Endothelial cell (in vitro differentiated cells): Measurements from ENCODE around the gene ZC2HC1C. TPM values are rescaled to one million over a fixed set of nuclear protein-coding genes. Genes with fewer than 3 reads are reported as not detected.
A peak's percentile ranks its signal among the peaks of the same experiment; 100 is the strongest.

ENCODE experiments used
- DNase-seq: peaks from one replicate; pipeline ENCODE4 v3.0.0; 2021; ENCODE audit warnings: low spot score
- H3K27ac Mint-ChIP-seq: one replicate; pipeline ENCODE4 v1.8.0; 2021; ENCODE audit warnings: mixed read lengths, inconsistent platforms; ENCODE audit not compliant: unreplicated experiment
- H3K27me3 Mint-ChIP-seq: one replicate; pipeline ENCODE4 v1.8.0; 2021; ENCODE audit warnings: mild to moderate bottlenecking, moderate library complexity, mixed read lengths, inconsistent platforms; ENCODE audit not compliant: unreplicated experiment
- H3K36me3 Mint-ChIP-seq: one replicate; pipeline ENCODE4 v1.8.0; 2021; ENCODE audit warnings: mild to moderate bottlenecking, low read depth, mixed read lengths, inconsistent platforms; ENCODE audit not compliant: unreplicated experiment
- H3K4me1 Mint-ChIP-seq: one replicate; pipeline ENCODE4 v1.8.0; 2021; ENCODE audit warnings: mild to moderate bottlenecking, mixed read lengths, inconsistent platforms; ENCODE audit not compliant: unreplicated experiment
- H3K4me3 Mint-ChIP-seq: one replicate; pipeline ENCODE4 v1.8.0; 2021; ENCODE audit warnings: mild to moderate bottlenecking, mixed read lengths, inconsistent platforms; ENCODE audit not compliant: unreplicated experiment
- H3K9me3 Mint-ChIP-seq: one replicate; pipeline ENCODE4 v1.8.0; 2021; ENCODE audit warnings: mixed read lengths, inconsistent platforms; ENCODE audit not compliant: unreplicated experiment
- total RNA-seq: library from RNA; stranded (reverse); fragmentation: NEBNext Ultra II Directional; extraction: Animal tissue kit (Norgen Biotek cat#: 25700); gene quantifications from one replicate; pipeline ENCODE4 v1.2.1, GENCODE V29; 2021; ENCODE audit not compliant: unreplicated experiment
- TF ChIP-seq, protein P1 (sequence below): fragments of 200-600 bp; sonication (generic); IDR thresholded peaks from one replicate; pipeline ENCODE4 v1.5.0; 2021; ENCODE audit warnings: antibody characterized with exemption; ENCODE audit not compliant: unreplicated experiment

The ZC2HC1C gene
- total RNA-seq, 1 donor from 2014 or later = 1.6 TPM

DNA sequence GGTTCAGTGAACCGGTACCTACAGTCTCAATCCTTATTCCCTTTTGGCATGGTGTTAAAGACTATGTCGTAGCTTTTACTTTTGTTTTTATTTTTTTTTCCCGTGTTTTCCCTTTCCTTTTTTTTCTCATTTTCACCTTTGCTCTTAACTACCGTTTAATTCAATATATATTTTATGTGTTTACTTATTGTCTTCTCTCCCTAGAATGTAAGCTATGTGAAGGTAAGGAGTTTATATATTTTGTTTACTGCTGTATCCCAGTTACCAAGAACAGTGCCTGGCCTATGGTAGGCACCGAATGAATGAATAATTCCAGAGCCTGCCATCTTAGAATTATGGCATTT is 17.9 kb upstream of the ZC2HC1C start:
- peak overlapping the region; percentile 88 for H3K27ac Mint-ChIP-seq
- peak overlapping the region; percentile 93 for H3K4me3 Mint-ChIP-seq
- H3K36me3 Mint-ChIP-seq = no peaks in the 10 kb centered on the region
- H3K4me1 Mint-ChIP-seq = peaks cover 5% of the 10 kb centered on the region
- TF ChIP-seq, protein P1, sequence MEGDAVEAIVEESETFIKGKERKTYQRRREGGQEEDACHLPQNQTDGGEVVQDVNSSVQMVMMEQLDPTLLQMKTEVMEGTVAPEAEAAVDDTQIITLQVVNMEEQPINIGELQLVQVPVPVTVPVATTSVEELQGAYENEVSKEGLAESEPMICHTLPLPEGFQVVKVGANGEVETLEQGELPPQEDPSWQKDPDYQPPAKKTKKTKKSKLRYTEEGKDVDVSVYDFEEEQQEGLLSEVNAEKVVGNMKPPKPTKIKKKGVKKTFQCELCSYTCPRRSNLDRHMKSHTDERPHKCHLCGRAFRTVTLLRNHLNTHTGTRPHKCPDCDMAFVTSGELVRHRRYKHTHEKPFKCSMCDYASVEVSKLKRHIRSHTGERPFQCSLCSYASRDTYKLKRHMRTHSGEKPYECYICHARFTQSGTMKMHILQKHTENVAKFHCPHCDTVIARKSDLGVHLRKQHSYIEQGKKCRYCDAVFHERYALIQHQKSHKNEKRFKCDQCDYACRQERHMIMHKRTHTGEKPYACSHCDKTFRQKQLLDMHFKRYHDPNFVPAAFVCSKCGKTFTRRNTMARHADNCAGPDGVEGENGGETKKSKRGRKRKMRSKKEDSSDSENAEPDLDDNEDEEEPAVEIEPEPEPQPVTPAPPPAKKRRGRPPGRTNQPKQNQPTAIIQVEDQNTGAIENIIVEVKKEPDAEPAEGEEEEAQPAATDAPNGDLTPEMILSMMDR = no peak
- peaks cover 3% of the 10 kb centered on the region for H3K27me3 Mint-ChIP-seq
- no peaks in the 10 kb centered on the region for H3K9me3 Mint-ChIP-seq
- DNase-seq = no peak

DNA sequence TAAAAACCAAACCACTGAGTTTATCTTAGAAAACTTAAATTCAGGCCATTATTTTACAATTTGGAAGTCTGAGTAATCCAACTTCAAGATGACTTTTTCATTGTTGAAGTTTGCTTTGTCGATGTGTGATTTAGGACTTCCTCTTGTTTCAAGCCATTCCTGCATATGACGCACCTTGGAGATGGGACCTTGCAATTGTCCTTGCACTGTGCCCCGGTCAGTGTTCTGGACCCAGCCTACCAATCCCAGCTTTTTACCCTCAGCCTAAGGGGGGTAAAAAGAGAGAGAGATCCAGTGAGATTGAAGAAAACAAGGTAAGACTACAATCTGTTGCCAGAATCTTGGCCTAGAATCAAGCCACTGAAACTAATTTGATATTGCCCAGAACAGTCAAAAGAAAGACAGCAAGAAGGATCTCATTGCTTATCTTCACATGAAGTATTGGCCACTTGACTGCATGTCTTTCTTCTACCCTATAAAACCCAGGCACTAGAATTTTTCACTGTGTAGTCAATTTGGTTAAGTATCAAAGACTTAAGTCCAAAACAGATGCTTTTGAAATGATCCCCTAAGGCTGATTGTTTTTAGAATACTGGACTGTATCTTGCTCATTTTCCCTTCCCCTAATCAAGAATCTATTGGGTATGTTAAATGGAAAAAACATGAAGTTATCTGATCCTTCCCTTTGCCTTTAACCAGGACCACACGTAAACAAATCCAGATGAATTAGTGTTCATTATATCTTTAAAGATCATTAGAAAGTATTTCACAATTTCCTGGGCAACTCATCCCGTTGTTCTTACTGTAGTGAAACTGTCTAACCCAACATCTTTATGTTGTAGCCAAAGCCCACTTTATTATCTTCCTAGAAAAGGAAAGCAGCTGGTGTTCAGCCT is 15.8 kb upstream of the ZC2HC1C start:
- DNase-seq = no peak
- Mint-ChIP-seq H3K9me3 (no peaks in the 10 kb centered on the region), H3K4me1 (peaks cover 5% of the 10 kb centered on the region), H3K36me3 (no peaks in the 10 kb centered on the region), H3K27ac (peak overlapping the region; percentile 16), H3K4me3 (no peak overlapping the region), H3K27me3 (peaks cover 3% of the 10 kb centered on the region)
- TF ChIP-seq, protein P1 = no peak

DNA sequence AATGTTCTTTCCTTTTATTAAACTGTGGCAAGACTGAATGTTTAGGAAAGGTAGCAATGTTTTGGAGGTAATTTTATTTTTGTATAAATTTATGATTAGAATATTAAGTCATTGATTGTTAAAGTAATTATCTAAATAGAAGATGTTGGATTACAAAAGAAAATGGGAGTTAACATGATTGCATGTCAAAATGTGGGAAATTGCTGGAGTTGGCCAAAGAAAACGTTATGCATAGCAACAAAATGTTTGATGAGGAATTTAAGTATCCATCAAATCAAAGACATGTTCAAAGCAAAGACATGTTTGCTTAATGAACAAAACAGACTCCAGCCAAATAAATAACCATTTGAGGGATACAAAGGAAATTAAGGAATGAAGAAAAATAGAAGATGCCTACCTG is 15.0 kb upstream of the ZC2HC1C start:
- Mint-ChIP-seq H3K27ac (no peak overlapping the region), H3K9me3 (no peaks in the 10 kb centered on the region), H3K4me1 (peaks cover 5% of the 10 kb centered on the region), H3K4me3 (no peak overlapping the region), H3K36me3 (no peaks in the 10 kb centered on the region), H3K27me3 (peaks cover 3% of the 10 kb centered on the region)
- no peak for DNase-seq
- TF ChIP-seq, protein P1 = no peak

DNA sequence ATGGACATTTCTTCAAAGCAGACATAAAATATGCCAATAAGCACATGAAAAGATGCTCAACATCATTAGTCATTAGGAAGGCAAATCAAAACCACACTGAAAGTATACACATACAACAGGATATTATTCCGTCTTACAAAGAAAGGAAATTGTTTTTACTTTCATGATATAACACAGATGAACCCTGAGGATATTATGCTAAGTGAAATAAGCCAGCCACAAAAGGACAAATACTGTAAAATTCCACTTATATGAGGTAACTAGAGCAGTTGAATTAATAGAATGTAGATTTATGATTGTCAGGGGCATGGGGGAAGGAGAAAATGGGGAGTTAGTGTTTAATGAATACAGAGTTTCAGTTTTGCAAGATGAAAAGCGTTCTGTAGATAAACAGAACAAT is 9.8 kb upstream of the ZC2HC1C start:
- Mint-ChIP-seq H3K27ac (no peak overlapping the region), H3K36me3 (no peaks in the 10 kb centered on the region), H3K4me3 (no peak overlapping the region), H3K9me3 (no peaks in the 10 kb centered on the region), H3K27me3 (no peaks in the 10 kb centered on the region), H3K4me1 (peaks cover 10% of the 10 kb centered on the region)
- DNase-seq = no peak
- TF ChIP-seq, protein P1 = no peak

DNA sequence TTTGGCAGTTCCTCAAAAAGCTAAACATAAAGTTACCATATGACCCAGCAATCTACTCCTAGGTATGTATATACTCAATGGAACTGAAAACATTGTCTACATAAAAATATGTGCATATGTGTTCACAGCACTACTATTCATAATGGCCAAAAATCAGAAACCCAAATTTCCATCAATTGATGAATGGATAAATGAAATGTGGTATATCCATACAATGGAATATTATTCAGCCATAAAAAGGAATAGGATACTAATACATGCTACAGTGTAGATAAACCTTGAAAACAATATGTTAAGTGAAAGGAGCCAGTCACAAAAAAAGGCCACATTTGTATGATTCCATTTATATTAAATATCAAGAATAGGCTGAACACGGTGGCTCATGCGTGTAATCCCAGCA is 9.0 kb upstream of the ZC2HC1C start:
- TF ChIP-seq, protein P1 = no peak
- Mint-ChIP-seq H3K36me3 (no peaks in the 10 kb centered on the region), H3K4me3 (no peak overlapping the region), H3K9me3 (no peaks in the 10 kb centered on the region), H3K27ac (no peak overlapping the region), H3K4me1 (peaks cover 10% of the 10 kb centered on the region), H3K27me3 (no peaks in the 10 kb centered on the region)
- DNase-seq = no peak
